Thoracic aorta (tissue), 2 donors: ENCODE data around the gene PVRIG. TPM values are rescaled to one million over a fixed set of nuclear protein-coding genes. Genes with fewer than 3 reads are reported as not detected.

Experiments used
- ATAC-seq: fragments of 150-250 bp; one replicate; pipeline ENCODE4 v1.8.0; 2017; ENCODE audit warnings: low read depth; ENCODE audit not compliant: insufficient number of reproducible peaks, low FRiP score
- DNase-seq: peaks from one replicate; pipeline ENCODE4 v3.0.0-alpha.2; 2020; ENCODE audit warnings: low spot score
- H3K27ac ChIP-seq, 2 donors: fragments of 200-600 bp; sonication (generic); 1 replicate in 1 of 2; 2 replicates in 1 of 2; pipeline ENCODE4 v1.5.1; 2016; ENCODE audit warnings: mild to moderate bottlenecking in 2 of 2, moderate library complexity in 2 of 2
- H3K27me3 ChIP-seq: fragments of 200-600 bp; sonication (generic); replicated peaks from 2 replicates; pipeline ENCODE4 v1.6.0; 2016; ENCODE audit warnings: mild to moderate bottlenecking; ENCODE audit not compliant: insufficient read depth
- H3K36me3 ChIP-seq: fragments of 200-600 bp; sonication (generic); one replicate; pipeline ENCODE4 v1.5.1; 2016
- H3K4me1 ChIP-seq, 2 donors: fragments of 200-600 bp; sonication (generic); 1 replicate in 1 of 2; 2 replicates in 1 of 2; pipeline versions ENCODE4 v1.5.1 to v1.6.0; 2016; ENCODE audit warnings: low read depth in 2 of 2, mild to moderate bottlenecking in 1 of 2; ENCODE audit not compliant: control insufficient read depth in 1 of 2
- H3K4me3 ChIP-seq: fragments of 200-600 bp; sonication (generic); 2 replicates; pipeline ENCODE4 v1.5.1; 2016; ENCODE audit warnings: mild to moderate bottlenecking
- H3K9me3 ChIP-seq: fragments of 200-600 bp; sonication (generic); 2 replicates; pipeline ENCODE4 v1.5.1; 2016
- CTCF ChIP-seq: fragments of 200-600 bp; sonication (generic); IDR thresholded peaks from one replicate; pipeline ENCODE4 v1.5.1; 2019; ENCODE audit warnings: antibody characterized with exemption
- total RNA-seq, 2 donors: library from RNA; depleted of rRNA; stranded (reverse); fragments of >200 nt; gene quantifications; one replicate each; pipeline versions ENCODE4 v1.1.0 to v1.2.3, GENCODE V29; 2016

PVRIG gene
- total RNA-seq, 2 donors from 2014 or later, result 0.78 TPM; not detected in 1

GRCh38 chr7:100208911-100209408, 10.8 kb upstream of the PVRIG start:
- no peaks in the 10 kb centered on the region for H3K27me3 ChIP-seq
- H3K27ac ChIP-seq, result no peak overlapping the region
- TF ChIP-seq CTCF, result no peak
- no peaks in the 10 kb centered on the region for H3K9me3 ChIP-seq
- no peak for ATAC-seq
- H3K36me3 ChIP-seq, result no peaks in the 10 kb centered on the region
- no peaks in the 10 kb centered on the region for H3K4me1 ChIP-seq
- no peak overlapping the region for H3K4me3 ChIP-seq
- DNase-seq, result no peak

GRCh38 chr7:100209493-100209892, 10.3 kb upstream of the PVRIG start:
- ATAC-seq (no peak), DNase-seq (no peak)
- no peaks in the 10 kb centered on the region for H3K4me1 ChIP-seq
- H3K4me3 ChIP-seq, result no peak overlapping the region
- TF ChIP-seq CTCF, result no peak
- H3K36me3 ChIP-seq, result no peaks in the 10 kb centered on the region
- no peak overlapping the region for H3K27ac ChIP-seq
- H3K9me3 ChIP-seq, result no peaks in the 10 kb centered on the region
- H3K27me3 ChIP-seq, result no peaks in the 10 kb centered on the region

GRCh38 chr7:100210805-100211204, 8.9 kb upstream of the PVRIG start:
- Histone ChIP-seq H3K27me3 (no peaks in the 10 kb centered on the region), H3K4me3 (no peak overlapping the region), H3K36me3 (no peaks in the 10 kb centered on the region), H3K27ac (no peak overlapping the region), H3K9me3 (no peaks in the 10 kb centered on the region), H3K4me1 (no peaks in the 10 kb centered on the region)
- no peak for ATAC-seq
- TF ChIP-seq CTCF, result no peak
- no peak for DNase-seq

- no peaks in the 10 kb centered on the region for H3K27me3 ChIP-seq
- H3K4me3 ChIP-seq, result no peak overlapping the region
- H3K9me3 ChIP-seq, result no peaks in the 10 kb centered on the region
- H3K36me3 ChIP-seq, result no peaks in the 10 kb centered on the region
- no peak for TF ChIP-seq CTCF
- no peak overlapping the region for H3K27ac ChIP-seq
- no peak for ATAC-seq
- DNase-seq, result no peak
- no peaks in the 10 kb centered on the region for H3K4me1 ChIP-seq
Observed at GRCh38 chr7:100211342-100211780, 8.4 kb upstream of the PVRIG start.

- no peak for ATAC-seq
- no peak overlapping the region for H3K4me3 ChIP-seq
Observed at GRCh38 chr7:100212631-100213286, 7.0 kb upstream of the PVRIG start.

More at GRCh38 chr7:100212631-100213286, 7.0 kb upstream of the PVRIG start:
- no peaks in the 10 kb centered on the region for H3K36me3 ChIP-seq
- no peaks in the 10 kb centered on the region for H3K4me1 ChIP-seq
- DNase-seq, result no peak
- no peaks in the 10 kb centered on the region for H3K9me3 ChIP-seq
- H3K27ac ChIP-seq, result no peak overlapping the region
- H3K27me3 ChIP-seq, result no peaks in the 10 kb centered on the region
- TF ChIP-seq CTCF, result no peak
